Right kidney (tissue), 1 donor: ENCODE measurements around the gene KCNMA1.

Experiments
- DNase-seq: peaks from one replicate; pipeline ENCODE4 v3.0.0-alpha.2; 2016

Gene KCNMA1

GRCh38 chr10:77482072-77482471 lies 155.5 kb downstream of the KCNMA1 start:
- no peak for DNase-seq

DNA sequence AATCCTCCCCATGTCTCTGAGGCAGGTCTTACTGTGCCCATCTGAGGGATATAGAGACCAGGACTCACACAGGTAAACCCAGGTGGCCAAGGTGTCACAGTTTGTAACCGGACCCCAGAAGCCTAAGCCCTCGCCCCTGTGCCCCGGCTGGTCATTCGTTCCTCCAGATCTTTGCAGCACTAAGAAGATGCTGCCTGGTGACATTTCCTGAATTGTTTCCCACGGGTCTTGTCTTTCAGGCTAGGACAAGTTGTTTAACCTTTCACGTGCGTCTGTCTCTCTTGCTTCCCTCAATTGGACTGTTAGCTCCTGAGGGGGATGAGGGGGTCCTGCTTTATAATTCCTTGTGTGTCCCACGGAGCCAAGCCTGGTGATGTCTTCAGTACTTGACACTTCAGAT lies 158.0 kb downstream of the KCNMA1 start:
- no peak for DNase-seq

GRCh38 chr10:77478962-77479359 lies 158.6 kb downstream of the KCNMA1 start:
- no peak for DNase-seq

GRCh38 chr10:77478247-77478961 lies 159.2 kb downstream of the KCNMA1 start:
- no peak for DNase-seq

DNA sequence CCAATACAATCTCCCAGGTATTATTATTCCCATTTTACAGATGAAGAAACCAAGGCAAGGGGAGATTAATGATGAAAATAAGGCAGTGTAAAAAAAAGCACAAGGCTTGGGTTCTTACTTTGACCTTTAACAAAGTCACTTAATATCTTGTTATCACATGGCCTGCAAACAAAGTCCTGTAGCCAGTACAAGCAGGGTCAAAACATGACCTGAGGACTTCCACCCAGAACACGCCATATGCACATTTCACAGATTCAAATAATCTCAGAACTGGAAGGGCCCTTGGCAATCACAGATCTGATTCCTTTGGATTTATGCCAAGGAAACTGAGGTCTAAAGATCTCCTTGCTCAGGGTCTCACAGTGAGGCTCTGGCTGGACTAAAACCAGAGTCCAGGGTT lies 162.1 kb downstream of the KCNMA1 start:
- no peak for DNase-seq

DNA sequence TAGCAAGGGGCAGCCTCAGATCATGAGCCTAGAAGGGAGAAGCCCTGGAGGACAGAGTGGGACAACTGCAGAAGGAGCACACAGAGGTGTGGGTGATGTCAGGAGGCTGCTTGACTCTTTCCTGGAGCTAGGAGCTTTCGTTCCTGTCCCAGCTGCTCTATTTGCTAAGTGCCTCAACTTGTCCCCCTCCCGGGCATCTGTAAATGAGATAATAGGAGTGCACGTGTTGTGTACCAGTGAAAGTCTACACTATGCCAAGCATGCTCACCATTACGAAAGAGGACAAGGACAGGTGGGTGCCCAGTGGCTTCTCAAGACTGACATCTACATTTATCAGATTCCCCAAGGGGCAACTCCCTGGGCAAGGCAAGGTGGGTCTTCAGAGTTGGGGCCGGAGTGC lies 162.7 kb downstream of the KCNMA1 start:
- DNase-seq = no peak

- no peak for DNase-seq
These were observed 163.2 kb downstream of the KCNMA1 start for GRCh38 chr10:77474386-77474785.

DNA sequence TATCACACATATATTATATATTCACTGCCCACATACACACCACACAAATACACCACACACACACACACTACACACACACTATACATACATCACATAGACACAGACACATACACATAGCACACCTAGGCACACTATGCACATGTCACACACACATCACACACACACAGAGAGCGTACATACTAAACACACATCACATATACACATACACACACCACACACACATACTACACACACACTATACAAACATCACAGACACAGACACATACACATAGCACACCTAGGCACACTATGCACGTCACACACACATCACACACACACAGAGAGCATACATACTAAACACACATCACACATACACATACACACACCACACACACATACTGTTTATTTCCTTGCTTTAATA lies 165.5 kb downstream of the KCNMA1 start:
- DNase-seq = no peak

GRCh38 chr10:77471069-77471536 lies 166.5 kb downstream of the KCNMA1 start:
- no peak for DNase-seq

DNA sequence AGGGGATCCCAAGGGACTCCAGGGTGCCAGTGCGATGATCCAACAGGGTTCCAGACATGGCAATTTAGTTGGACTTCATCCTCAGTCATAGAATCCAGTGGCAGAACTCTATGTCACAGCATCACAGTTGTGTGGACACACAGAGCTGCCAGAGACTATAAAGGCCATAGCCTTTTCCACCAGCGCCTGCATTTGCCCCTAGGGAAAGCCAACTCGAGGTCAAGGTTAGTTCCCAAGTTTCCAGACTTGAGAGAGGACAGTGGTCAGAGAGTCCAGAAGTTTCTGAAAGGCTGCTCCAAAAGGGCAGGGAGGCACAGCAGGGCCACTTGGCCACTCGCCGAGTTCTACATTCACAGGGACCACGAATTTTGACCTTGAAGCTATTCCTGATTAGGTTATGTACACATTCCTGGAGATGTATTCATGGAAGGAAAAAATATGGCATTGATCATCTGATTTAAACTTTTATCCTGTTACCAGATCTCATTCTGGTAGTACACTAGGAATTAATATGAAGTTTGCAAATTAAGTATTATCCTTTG lies 170.1 kb downstream of the KCNMA1 start:
- no peak for DNase-seq

DNA sequence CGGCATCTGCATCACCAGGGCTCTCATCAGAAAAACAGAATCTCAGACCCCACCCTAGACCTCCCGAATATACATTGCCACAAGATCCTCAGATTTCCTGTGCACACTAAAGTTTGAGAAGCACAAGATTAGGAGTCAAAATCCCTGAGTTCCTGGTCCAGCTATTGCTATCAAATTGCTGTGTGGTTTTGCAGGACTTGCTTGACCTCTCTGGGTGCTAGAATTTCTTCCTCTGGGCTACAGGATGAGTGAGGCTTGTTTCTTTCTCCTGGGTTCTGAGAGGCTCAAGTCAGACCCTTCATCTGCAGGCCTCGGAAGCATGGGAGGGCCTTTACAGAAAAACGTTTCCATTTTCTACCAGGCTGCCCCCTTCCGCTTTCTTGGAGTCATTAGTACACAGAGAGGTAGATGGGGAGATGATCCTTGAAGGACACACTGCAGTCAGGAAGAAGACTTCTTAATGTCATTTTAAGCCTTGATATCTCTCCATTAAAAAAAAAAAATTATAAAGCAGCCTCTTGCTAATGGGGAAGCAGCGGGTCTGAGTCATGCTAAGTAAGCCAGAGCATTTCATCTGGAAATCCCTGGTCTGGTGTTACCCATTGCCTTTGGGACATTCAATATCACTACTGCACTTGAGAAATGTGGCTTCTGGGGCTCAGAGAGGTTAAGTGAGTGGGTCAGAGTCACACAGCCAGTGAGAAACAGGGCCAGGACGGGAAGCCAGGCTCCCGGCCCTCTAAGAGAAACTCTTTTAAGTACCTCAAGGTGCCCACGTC lies 173.5 kb downstream of the KCNMA1 start:
- DNase-seq = no peak

GRCh38 chr10:77463499-77463898 lies 174.1 kb downstream of the KCNMA1 start:
- no peak for DNase-seq

DNA sequence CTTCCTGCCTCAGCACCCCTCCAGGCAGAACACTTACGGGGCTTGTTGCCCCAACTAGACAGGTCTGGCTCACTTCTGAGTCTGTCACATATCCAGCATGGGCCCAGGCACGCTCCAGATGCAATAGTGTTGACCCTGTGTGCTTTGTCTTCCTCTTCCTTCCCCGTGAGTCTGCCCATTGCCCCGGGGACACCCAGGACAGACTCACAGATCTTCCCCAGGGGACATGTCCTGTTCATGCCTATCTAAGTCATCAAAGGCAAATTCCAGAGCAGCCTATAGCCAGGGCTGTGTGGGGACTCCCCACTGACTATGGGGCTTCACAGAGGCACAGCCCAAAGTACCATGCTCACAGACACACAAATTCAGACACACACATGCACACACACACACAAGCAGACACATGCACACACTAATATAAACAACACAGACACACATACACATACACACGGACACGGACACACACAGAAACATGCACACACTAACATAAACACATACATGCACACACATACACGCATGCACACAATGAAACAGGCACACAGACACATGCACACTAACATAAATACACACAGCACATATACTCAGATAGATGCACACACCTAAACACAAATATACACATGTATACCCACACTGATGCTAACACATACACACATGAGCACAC lies 175.8 kb downstream of the KCNMA1 start:
- no peak for DNase-seq

DNA sequence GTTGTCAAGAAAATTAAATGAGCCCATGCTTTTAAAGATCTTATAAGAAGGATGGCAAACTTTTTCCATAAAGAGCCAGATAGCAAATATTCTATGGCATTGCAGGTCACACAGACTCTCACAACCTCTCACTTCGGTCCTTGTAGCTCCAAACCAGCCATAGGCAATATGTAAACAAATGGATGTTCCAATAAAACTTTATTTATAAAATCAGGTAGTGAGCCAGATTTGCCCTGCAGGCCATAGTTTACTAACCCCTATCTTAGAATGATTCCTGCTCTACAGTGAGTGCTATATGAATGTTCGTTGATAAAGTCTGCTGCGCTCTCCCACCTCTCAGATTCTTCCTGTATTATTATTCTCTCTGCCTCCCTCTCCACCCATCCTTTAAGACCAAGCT lies 177.7 kb downstream of the KCNMA1 start:
- no peak for DNase-seq

DNA sequence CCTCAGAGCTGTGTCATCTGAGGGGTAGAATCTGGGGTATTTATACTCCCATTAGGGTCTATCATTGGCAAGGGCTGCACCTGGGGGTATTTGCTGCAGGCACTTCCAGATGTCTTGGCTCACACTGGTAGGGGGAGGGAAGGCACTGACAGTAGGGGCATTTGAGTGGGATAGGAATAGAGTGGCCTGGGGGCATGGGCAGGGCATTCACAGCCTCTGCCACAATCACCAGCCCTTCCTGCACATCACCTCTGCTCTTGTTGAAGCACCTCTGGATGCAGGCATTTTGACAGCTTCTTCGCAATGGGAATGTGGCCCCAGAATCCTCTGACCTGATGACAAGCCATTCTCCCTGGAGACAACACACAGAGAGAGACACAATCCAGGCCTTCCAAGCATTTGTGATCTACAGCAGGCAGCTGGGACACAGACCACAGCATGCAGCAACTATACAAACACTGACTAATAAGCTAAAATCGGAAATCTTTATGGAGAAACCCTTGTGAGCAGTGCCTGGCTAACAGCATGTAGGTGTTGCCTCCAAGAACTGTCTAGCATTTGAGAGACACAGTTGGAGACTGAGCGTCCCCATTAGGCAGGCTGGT lies 178.5 kb downstream of the KCNMA1 start:
- no peak for DNase-seq

DNA sequence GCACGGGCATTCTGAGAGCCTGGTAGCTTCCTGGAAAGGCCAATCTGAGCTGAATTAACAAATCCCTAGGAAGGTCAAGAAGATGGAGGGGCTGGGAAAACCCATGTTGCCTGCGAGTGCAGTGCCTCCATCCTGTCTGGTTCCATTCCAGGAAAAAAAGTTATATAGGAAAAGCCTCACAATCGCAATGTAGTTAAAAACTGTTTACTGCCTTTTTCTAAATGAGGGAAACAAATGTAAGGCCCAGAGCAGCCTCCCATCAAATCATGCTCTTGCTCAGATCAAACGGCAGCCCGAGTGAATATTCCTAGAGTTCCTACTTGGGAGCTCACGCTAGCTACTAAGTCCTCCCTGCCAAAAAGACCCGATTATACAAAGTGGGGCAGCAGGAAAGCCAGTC lies 179.9 kb downstream of the KCNMA1 start:
- DNase-seq = no peak

DNA sequence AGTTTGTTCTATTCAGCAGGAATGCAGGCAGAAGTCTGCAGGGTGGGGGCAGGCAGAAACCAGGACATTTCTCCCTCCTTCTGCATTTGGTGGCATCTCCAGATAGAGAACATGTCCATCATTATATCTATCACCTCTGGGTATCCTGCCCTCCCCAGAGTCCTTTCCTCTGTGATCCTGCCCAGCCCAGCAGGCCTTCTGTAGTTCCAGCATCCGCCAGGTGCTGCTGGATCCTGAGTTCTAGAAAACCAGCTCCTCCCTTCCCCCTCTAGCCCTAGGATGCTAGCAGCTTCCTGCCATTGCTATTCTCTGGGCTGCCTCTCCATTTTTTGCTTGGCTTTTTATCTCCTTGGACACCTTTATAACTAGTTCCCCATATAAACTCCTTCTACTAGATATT lies 180.3 kb downstream of the KCNMA1 start:
- DNase-seq = no peak

DNA sequence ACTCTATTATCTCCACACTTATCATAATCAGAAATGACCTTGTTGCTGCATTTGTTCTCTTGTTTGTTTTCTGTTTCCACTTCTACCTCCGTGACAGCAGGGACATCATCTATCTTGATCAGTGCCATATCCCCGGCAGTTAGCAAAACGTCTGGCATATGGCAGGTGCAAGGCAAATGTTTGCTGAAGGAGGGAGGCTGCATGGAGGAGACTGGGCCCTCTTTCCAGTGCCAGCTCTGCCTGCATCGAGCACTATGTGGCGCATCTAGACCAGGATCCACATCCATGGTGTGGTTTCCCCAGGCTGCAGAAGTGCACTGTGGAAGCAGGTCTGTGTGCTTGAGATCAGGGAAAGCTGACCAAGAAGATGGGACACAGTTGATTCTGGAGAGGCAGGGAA lies 181.2 kb downstream of the KCNMA1 start:
- no peak for DNase-seq

DNA sequence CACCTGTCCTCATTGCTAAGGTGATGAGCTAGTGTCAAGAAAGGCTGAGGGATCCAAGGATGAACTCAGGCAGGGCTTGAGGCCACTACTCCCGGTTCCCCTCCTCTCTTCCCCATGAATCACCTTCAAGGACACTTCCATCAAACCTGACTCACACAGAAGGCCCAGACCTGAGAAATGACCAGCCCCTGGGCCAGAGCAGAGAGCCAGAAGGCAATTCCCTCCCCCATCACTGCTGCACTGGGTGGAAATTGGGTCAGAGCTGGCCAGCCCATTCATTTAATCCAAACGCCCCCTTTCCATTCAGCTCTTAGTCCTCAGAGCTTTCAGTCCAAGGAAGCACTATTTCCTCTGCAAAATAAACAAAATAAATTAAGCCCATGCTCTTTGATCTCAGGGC lies 182.0 kb downstream of the KCNMA1 start:
- DNase-seq = no peak

DNA sequence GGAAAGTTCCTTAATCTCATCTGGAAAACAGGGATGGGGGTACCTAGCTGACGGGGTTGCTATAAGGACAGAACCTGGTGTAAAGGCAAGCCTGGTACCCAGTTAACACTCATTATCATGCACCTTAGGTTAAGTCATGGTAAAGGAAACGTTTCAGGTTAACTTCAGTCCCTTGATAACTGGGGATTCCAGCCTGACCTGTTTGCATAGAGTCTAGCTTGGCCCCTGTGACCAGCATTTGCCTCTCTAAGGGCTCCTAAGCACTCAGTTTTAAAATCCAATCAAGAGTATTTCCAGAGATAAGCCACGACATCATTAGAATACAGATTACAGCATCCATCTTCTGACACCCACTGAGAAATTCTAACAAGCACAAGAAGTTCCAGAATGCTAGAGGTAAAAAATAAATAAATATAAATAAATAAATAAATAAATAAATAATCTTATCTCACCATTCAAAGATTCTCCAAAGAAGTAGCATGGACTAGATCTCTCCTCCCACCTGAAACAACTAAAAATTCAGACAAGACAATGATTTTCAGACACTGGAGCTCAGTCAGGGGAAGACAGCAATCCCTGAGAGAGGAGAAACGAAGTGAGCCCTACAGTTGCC lies 184.6 kb downstream of the KCNMA1 start:
- DNase-seq = no peak

DNA sequence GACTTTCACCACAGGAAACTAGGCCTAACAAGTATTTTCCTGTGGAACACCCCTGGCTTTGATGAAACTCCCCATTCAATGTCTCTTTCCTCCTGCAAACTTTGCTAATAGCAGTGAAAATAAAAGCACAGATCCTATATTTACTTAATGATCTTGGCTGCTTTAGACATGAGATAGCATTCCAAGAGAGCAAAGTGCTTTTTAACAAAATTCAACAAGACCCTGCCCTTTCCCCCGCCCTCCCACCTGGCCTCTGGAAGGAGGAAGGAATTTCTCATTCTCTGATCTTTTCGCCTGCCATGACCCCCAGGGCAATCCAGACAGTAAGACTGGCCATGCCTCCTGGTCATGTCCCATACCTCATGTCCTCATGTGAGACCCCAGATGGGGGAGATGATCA lies 185.7 kb downstream of the KCNMA1 start:
- DNase-seq = no peak

- no peak for DNase-seq
These were observed 189.4 kb downstream of the KCNMA1 start for GRCh38 chr10:77448226-77448625.
